Measurements from ENCODE around the gene CCDC187. TPM values are rescaled to one million over a fixed set of nuclear protein-coding genes. Genes with fewer than 3 reads are reported as not detected.

CCDC187 gene
- polyA plus RNA-seq, 3 donors: 1.7 to 4.5 (median 2.3) TPM

DNA sequence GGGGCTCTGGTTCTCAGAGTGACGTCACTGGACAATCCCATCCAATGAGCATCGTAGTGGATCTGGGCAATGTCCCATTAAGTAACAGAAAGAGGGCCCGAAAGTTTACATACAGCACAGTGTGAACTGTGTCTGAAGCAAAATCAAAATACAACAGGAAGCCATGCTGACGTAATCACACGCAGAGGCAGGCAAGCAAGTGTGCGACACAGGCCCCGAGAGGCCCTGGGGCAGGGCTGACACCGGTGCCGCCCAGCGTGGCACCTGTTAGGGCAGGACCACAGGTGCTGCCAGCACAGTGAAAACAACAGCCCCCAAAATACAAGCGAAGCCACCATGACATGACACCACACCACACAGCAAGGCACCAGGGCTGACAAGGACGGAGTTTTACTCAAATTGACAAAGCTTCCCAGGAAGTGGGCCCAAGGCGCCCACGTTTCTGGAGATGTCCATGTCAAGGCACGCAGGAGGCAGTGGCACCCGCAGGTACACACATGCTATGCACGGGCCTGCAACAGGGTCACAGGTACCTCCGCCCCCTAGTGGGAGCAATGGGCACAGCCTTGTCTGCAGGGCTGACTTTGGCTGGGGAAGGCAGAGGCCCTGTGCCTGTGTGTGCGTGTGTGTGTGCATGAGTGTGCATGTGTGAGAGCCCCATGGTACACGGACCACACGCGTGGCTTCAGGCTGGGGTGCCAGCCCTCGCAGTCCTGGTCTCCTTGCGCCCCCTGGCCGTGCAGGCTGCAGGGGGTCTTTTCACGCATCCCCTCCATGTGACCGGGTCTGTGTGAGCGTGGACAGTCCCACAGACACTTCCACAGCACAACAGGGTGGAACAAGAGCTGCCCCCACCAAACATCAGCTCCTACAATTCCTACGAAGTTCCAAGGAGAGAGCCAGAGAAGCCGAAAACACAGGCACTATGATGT is 77.9 kb downstream of the CCDC187 start:
- peak in 1 of 11 donors; percentile 38 for DNase-seq (ENCODE audit: extremely low read depth in 1 of 11, low read depth in 9 of 11, low spot score in 4 of 11)

GRCh38 chr9:136225366-136225747 is 78.5 kb downstream of the CCDC187 start:
- no peak for DNase-seq (ENCODE audit: extremely low read depth in 1 of 11, low read depth in 9 of 11, low spot score in 4 of 11)

DNA sequence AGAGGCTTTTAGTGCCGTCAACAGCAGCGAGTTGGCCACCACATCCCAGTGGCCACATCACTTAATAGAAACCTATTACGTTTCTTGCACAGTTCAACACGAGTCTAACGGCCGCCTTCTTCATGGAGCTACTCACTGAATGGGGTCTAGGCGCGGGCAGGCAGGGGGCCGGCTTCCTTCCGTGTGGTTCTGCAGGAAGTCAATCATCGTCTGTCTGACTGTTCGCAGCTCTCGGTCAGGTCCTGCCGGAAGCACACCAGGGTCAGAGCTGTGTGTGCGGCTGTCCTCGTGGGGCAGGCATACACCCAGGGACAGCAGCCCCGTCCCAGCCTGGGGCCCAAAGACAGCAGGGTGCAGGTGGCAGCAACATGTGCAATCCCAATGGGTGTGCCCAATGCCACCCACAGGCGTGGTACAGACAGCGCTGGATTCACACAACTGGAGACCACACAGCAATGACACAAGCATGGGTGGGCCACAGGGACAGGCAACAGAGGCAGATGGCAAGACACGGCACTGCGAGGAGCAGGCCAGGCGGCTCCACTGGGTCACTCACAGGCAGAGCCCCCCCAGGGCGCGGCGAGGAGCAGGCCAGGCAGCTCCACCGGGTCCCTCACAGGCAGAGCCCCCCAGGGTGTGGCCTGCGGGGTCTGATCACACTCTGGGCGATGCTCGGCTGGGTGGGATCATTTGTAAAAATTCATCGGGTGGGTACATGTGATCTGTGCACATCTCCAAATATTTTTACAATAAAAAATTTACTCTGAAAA is 79.8 kb downstream of the CCDC187 start:
- no peak for DNase-seq (ENCODE audit: extremely low read depth in 1 of 11, low read depth in 9 of 11, low spot score in 4 of 11)

DNA sequence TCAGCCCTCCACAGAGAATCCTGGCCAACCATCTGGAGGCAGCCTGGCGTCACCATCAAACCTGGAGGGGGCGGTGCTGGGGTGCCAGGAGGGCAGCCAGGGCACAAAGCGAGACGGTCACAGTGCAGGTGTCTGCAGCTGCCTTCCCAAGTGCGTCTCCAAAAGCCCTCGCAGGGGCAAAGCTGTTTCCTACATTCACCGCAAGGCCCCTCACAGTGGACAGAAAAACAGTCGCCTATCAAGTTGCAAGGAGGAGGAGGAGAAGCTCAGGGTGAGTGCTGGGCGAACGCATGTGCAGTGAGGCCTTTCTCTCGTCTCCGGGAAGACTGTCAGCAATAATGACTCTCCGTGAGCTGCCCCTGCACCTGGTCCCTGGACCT is 81.0 kb downstream of the CCDC187 start:
- DNase-seq (ENCODE audit: extremely low read depth in 1 of 11, low read depth in 9 of 11, low spot score in 4 of 11): peak in 2 of 11 donors; percentile 30 to 43

GRCh38 chr9:136222166-136222905 is 81.6 kb downstream of the CCDC187 start:
- no peak for DNase-seq (ENCODE audit: extremely low read depth in 1 of 11, low read depth in 9 of 11, low spot score in 4 of 11)

GRCh38 chr9:136220017-136220729 is 83.7 kb downstream of the CCDC187 start:
- DNase-seq (ENCODE audit: extremely low read depth in 1 of 11, low read depth in 9 of 11, low spot score in 4 of 11): no peak

DNA sequence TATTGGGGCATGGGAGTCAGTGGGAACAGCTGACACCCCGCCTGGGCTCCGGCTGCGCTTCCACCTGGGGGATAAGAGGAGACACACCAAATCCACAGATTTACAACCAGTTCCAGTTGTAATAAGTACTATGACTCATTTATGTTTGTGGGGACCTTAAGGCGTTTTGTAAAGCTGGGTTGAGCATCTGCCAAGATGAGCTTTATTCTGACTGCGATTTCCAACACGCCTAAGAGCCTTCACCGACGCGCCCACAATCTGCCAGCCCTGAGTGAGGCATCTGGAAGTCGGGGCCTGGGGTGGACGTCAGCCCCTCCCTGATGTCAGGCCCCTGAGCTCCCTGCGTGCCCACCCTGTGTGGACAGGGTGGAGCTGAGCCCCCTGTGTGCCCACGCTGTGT is 84.6 kb downstream of the CCDC187 start:
- DNase-seq (ENCODE audit: extremely low read depth in 1 of 11, low read depth in 9 of 11, low spot score in 4 of 11): no peak

GRCh38 chr9:136218673-136219072 is 85.2 kb downstream of the CCDC187 start:
- DNase-seq (ENCODE audit: extremely low read depth in 1 of 11, low read depth in 9 of 11, low spot score in 4 of 11): no peak

- no peak for DNase-seq (ENCODE audit: extremely low read depth in 1 of 11, low read depth in 9 of 11, low spot score in 4 of 11)
These were observed 85.6 kb downstream of the CCDC187 start for GRCh38 chr9:136218271-136218670.

- DNase-seq (ENCODE audit: extremely low read depth in 1 of 11, low read depth in 9 of 11, low spot score in 4 of 11): no peak
These were observed 87.2 kb downstream of the CCDC187 start for GRCh38 chr9:136216541-136217244.

- DNase-seq (ENCODE audit: extremely low read depth in 1 of 11, low read depth in 9 of 11, low spot score in 4 of 11): no peak
These were observed 90.2 kb downstream of the CCDC187 start for GRCh38 chr9:136213733-136214132.

- DNase-seq (ENCODE audit: extremely low read depth in 1 of 11, low read depth in 9 of 11, low spot score in 4 of 11): no peak
These were observed 91.4 kb downstream of the CCDC187 start for GRCh38 chr9:136212345-136212950.

GRCh38 chr9:136211441-136212344 is 92.2 kb downstream of the CCDC187 start:
- no peak for DNase-seq (ENCODE audit: extremely low read depth in 1 of 11, low read depth in 9 of 11, low spot score in 4 of 11)

- no peak for DNase-seq (ENCODE audit: extremely low read depth in 1 of 11, low read depth in 9 of 11, low spot score in 4 of 11)
These were observed 92.9 kb downstream of the CCDC187 start for GRCh38 chr9:136211006-136211405.

GRCh38 chr9:136210276-136210675 is 93.6 kb downstream of the CCDC187 start:
- no peak for DNase-seq (ENCODE audit: extremely low read depth in 1 of 11, low read depth in 9 of 11, low spot score in 4 of 11)

GRCh38 chr9:136209786-136210185 is 94.1 kb downstream of the CCDC187 start:
- no peak for DNase-seq (ENCODE audit: extremely low read depth in 1 of 11, low read depth in 9 of 11, low spot score in 4 of 11)

DNA sequence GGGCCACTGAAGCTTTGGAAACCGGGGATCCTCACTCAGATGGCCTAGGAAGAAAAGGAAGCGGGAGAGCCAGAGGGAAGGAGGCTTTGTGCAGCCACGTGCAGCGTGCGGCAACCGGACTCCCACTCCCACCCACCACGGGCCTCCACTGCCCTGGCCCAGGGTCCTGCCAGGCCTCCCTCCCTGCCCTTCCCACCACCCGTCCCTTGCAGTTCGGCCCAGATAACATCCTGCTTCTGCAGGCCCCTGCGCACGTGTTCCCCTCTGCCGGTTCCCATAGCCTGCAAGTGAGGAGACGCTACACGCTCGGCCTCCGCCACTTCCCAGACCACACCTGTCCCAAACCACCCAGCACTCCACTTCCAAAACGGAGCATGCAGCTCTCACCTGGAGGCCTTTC is 94.7 kb downstream of the CCDC187 start:
- no peak for DNase-seq (ENCODE audit: extremely low read depth in 1 of 11, low read depth in 9 of 11, low spot score in 4 of 11)
